Gastroesophageal sphincter (tissue), 4 donors: ENCODE data around the gene TPMT. TPM values are rescaled to one million over a fixed set of nuclear protein-coding genes. Genes with fewer than 3 reads are reported as not detected.

Source experiments
- ATAC-seq: fragments of 150-250 bp; one replicate; pipeline ENCODE4 v1.9.1; 2016; ENCODE audit warnings: mild to moderate bottlenecking, moderate library complexity
- H3K27ac ChIP-seq, 4 donors: fragments of 200-600 bp; sonication (generic) in 3 of 4; 1 replicate in 3 of 4; 2 replicates in 1 of 4; pipeline ENCODE4 v1.5.1; 2016 to 2019
- H3K27me3 ChIP-seq: fragments of 200-600 bp; sonication (generic); one replicate; pipeline ENCODE4 v1.5.1; 2019
- H3K36me3 ChIP-seq, 2 donors: fragments of 200-600 bp; sonication (generic); one replicate each; pipeline ENCODE4 v1.5.1; 2019; ENCODE audit warnings: control low read depth in 1 of 2
- H3K4me1 ChIP-seq, 3 donors: fragments of 200-600 bp; sonication (generic); 1 replicate in 2 of 3; 2 replicates in 1 of 3; pipeline ENCODE4 v1.5.1; 2016 to 2019; ENCODE audit warnings: control low read depth in 2 of 3
- H3K4me3 ChIP-seq, 2 donors: fragments of 200-600 bp; sonication (generic); one replicate each; pipeline ENCODE4 v1.5.1; 2019; ENCODE audit warnings: mild to moderate bottlenecking in 1 of 2, moderate library complexity in 1 of 2
- H3K9me3 ChIP-seq, 3 donors: fragments of 200-600 bp; sonication (generic); one replicate each; pipeline ENCODE4 v1.5.1; 2017 to 2019; ENCODE audit warnings: control low read depth in 2 of 3
- EP300 ChIP-seq: sonication (generic); formaldehyde crosslinking; IDR thresholded peaks from one replicate; pipeline ENCODE4 v1.6.1; 2017; ENCODE audit warnings: antibody characterized with exemption, mild to moderate bottlenecking
- POLR2A ChIP-seq, 2 donors: fragments of 450-650 bp; IDR thresholded peaks; one replicate each; pipeline ENCODE4 v1.6.1; 2017; ENCODE audit warnings: antibody characterized with exemption in 2 of 2, mild to moderate bottlenecking in 2 of 2, moderate library complexity in 1 of 2
- POLR2AphosphoS5 ChIP-seq: sonication (generic); formaldehyde crosslinking; IDR thresholded peaks from one replicate; pipeline ENCODE4 v1.6.1; 2017; ENCODE audit warnings: antibody characterized with exemption
- WGBS, 2 donors: methylation state at CpG; one replicate each; pipeline ENCODE4 v1.1.5; 2018; ENCODE audit warnings: low coverage in 1 of 2; 5-methylcytosine and 5-hydroxymethylcytosine counted together
- total RNA-seq, 4 donors: library from RNA; depleted of rRNA; stranded (reverse); fragments of >200 nt; gene quantifications; one replicate each; pipeline ENCODE4 v1.1.0, GENCODE V29; 2016
- TF ChIP-seq, protein P1 (sequence below), 4 experiments: fragments of 200-600 bp in 2 of 4; fragments of 450-650 bp in 2 of 4; sonication (generic) in 1 of 4; IDR thresholded peaks; one replicate each; pipeline ENCODE4 v1.5.1; 2017 to 2019; ENCODE audit warnings: antibody characterized with exemption in 4 of 4, mild to moderate bottlenecking in 2 of 4, moderate library complexity in 2 of 4

The TPMT gene
- total RNA-seq, 4 donors from 2014 or later, result 5.7 to 8.9 (median 7.2) TPM

DNA sequence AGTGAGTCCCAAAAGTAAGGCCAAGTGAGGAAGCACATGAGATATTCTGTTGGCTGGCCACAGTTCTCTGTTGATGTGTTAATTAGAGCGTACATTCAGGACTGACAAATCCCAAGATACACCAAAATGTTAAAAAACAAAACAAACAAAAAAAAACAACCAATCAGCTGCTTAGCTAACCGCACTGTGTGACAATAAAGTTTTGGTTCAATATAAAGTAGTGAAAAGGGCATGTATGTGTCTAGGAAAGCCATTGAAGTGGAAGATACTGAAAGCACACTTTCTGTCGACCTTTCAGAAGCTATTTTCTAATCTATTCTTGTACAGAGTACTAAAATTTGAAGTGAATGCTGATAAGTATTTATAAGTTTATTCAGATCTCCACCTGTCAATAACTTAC lies 58.5 kb downstream of the TPMT start:
- TF ChIP-seq POLR2A (IDR thresholded peaks at IDR 0.05), result no peak
- TF ChIP-seq EP300, result no peak
- TF ChIP-seq, protein P1, sequence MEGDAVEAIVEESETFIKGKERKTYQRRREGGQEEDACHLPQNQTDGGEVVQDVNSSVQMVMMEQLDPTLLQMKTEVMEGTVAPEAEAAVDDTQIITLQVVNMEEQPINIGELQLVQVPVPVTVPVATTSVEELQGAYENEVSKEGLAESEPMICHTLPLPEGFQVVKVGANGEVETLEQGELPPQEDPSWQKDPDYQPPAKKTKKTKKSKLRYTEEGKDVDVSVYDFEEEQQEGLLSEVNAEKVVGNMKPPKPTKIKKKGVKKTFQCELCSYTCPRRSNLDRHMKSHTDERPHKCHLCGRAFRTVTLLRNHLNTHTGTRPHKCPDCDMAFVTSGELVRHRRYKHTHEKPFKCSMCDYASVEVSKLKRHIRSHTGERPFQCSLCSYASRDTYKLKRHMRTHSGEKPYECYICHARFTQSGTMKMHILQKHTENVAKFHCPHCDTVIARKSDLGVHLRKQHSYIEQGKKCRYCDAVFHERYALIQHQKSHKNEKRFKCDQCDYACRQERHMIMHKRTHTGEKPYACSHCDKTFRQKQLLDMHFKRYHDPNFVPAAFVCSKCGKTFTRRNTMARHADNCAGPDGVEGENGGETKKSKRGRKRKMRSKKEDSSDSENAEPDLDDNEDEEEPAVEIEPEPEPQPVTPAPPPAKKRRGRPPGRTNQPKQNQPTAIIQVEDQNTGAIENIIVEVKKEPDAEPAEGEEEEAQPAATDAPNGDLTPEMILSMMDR (IDR thresholded peaks at IDR 0.05), result no peak
- TF ChIP-seq POLR2AphosphoS5, result no peak
- 84 to 97% methylated on average over 3 of the region's 3 CpGs for WGBS, 2 donors
- H3K4me3 ChIP-seq, result no peak overlapping the region
- H3K27ac ChIP-seq, result no peak overlapping the region
- no peaks in the 10 kb centered on the region for H3K36me3 ChIP-seq
- no peak for ATAC-seq
- H3K9me3 ChIP-seq, result no peaks in the 10 kb centered on the region
- no peaks in the 10 kb centered on the region for H3K27me3 ChIP-seq
- no peaks in the 10 kb centered on the region for H3K4me1 ChIP-seq

DNA sequence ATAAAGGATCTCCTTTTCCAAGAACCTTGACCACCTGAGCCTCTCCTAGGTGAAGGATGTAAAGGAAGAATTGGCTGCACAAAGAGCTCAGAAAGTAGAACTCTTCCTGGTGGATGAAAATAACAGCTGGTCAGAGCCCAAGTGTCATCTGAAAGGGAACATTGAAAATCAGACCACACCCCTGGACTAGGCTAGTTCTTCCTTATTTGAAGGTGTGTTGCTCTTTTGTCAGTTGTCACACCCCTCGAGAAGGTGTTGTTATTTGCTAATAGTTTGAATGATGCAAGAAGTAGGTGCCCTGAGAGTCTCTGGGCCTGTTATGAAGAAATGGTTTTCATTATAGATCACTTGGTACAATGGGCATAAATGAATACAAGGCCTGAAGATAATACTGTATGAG lies 63.5 kb downstream of the TPMT start:
- no peaks in the 10 kb centered on the region for H3K36me3 ChIP-seq
- no peaks in the 10 kb centered on the region for H3K9me3 ChIP-seq
- TF ChIP-seq, protein P1 (IDR thresholded peaks at IDR 0.05), result no peak
- TF ChIP-seq POLR2AphosphoS5 (no peak), EP300 (no peak), POLR2A (IDR thresholded peaks at IDR 0.05) (no peak)
- no peaks in the 10 kb centered on the region for H3K27me3 ChIP-seq
- ATAC-seq, result no peak
- H3K4me1 ChIP-seq, result no peaks in the 10 kb centered on the region
- no peak overlapping the region for H3K4me3 ChIP-seq
- H3K27ac ChIP-seq, result no peak overlapping the region
- 83 to 100% methylated on average over 1 of the region's 1 CpG for WGBS, 2 donors

DNA sequence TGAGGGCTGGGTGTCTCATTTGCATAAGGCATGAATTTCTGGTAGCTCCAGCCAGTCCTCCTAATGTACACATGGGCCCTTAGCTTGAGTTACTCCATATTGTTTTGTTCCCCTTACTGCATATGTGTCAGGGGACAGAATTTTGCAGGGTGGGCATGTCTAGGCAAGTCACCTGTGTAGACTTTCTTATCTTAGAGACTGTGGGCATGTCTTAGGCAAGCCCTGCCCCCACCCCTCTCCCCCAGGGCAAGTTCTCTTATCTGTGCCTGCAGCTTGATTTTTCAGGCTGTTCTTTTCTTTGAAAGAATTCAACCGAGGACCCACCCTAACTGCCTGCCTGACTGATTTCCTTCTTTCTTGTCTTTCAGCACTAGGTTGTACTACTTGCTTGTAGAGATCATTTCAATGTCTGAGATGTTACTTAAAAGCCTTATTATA lies 64.5 kb downstream of the TPMT start:
- H3K27ac ChIP-seq, result no peak overlapping the region

DNA sequence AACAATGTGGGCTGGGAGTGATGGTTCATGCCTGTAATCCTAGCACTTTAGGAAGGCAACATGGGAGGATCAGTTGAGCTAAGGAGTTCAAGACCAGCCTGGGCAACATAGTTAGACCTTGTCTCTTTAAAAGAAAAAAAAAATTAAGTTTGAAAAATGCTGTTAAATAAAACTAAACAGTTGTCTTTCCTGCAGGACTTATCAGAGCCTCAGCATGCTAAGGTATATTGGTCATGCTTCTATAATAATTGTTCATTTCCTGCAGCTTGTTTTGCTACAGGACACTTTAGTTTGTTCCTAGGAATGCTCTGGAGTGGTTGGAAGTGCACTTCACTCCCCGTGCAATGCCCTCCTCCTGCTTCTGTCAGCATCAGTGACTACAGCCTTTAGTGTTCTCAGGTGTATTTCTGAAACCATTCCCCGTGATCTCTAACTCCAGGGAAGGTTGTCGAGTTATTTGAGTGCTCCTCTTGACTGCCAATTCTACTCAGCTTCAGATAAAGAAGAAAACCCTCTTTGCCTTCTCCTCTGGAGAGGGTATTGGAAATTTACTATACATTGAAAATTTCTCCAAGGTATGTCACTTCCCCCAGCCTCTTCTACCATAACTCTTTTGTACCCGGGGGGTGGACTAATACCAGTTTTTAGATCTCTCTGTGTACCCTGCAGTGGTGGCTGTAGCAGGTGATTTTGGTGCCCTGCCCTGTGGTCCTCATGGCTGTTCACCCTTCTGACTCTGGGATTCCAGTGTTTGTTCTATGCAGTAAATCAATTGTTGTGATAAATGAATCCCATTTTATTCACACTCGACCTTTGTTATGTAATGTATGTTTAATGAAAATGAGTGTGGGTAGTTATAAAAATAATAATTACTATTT lies 66.2 kb downstream of the TPMT start:
- H3K27me3 ChIP-seq, result no peaks in the 10 kb centered on the region
- no peak overlapping the region for H3K4me3 ChIP-seq
- H3K27ac ChIP-seq, result no peak overlapping the region
- no peak for ATAC-seq
- H3K36me3 ChIP-seq, result no peaks in the 10 kb centered on the region
- H3K4me1 ChIP-seq, result no peaks in the 10 kb centered on the region
- no peaks in the 10 kb centered on the region for H3K9me3 ChIP-seq
- TF ChIP-seq POLR2A (IDR thresholded peaks at IDR 0.05), result no peak
- no peak for TF ChIP-seq EP300
- TF ChIP-seq POLR2AphosphoS5, result no peak
- TF ChIP-seq, protein P1 (IDR thresholded peaks at IDR 0.05), result no peak
- 73 to 83% methylated on average over 5 of the region's 5 CpGs for WGBS, 2 donors

More for the DNA sequence above, 64.5 kb downstream of the TPMT start:
- Histone ChIP-seq H3K9me3 (no peaks in the 10 kb centered on the region), H3K4me3 (no peak overlapping the region), H3K36me3 (no peaks in the 10 kb centered on the region), H3K4me1 (no peaks in the 10 kb centered on the region), H3K27me3 (no peaks in the 10 kb centered on the region)
- TF ChIP-seq, protein P1 (IDR thresholded peaks at IDR 0.05), result no peak
- TF ChIP-seq POLR2AphosphoS5, result no peak
- TF ChIP-seq POLR2A (IDR thresholded peaks at IDR 0.05), result no peak
- no peak for TF ChIP-seq EP300
- 89% methylated on average over 1 of the region's 1 CpG; no CpG with 5 or more reads in 1 of the 2 donors for WGBS, 2 donors
- no peak for ATAC-seq
